ENCODE measurements around the gene DNAJC28.
A peak's percentile ranks its signal among the peaks of the same experiment; 100 is the strongest.
"Not testable (repeated sequence)": the region's sequence is repeated elsewhere in the genome, so short reads cannot be mapped to it uniquely, and the experiment has no call there.

The DNAJC28 gene

DNA sequence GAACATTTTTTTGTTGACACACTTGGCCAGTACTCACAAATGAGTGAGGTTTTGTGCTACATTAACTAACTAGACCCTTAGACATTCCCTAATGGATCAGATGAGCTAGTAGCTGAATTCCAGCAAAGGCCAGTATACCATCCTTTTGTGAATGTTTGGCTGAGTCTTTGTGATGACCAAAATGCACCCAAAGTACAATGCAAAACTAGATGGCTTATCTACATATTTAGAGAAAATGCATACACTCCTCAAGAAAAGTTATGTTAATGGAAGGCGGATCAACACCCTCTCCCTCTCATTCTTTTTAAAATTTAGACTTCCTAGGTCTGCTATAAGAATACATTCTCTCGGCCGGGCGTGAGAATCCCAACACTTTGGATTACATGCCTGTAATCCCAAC, 20.1 kb upstream of the DNAJC28 start:
- FAIRE-seq: no peak

DNA sequence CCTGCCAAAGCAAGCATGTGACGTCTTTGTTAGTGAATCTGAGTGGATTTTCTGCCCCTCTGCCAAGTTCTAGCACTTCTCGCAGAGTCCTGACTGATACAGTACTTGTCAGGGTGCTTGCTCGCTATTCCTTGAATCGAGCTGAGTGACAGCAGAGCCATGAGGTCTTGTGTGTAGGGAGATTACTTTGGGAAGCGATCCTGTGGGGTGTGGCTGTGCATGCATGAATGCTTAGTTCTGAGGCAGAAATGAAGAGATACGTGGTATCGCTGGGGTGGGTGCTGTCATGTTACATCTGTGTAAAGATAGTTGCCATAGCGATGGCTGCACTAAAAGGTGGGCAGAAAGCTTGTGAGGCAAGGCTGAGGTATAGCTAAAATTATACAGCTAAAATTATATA, 19.3 kb upstream of the DNAJC28 start:
- FAIRE-seq: no peak
- DNase-seq (ENCODE audit: insufficient read length): no peak
- no peak for TF ChIP-seq TAF1 (IDR thresholded peaks at IDR 0.05; ENCODE audit: borderline replicate concordance, low read depth, low read length)
- TF ChIP-seq POLR2A (IDR thresholded peaks at IDR 0.05; ENCODE audit: low read depth, low read length): no peak
- no peak for TF ChIP-seq POLR2AphosphoS5 (IDR thresholded peaks at IDR 0.05; ENCODE audit: low read depth, low read length)

More for the DNA sequence above, 20.1 kb upstream of the DNAJC28 start:
- no peak for DNase-seq (ENCODE audit: insufficient read length)
- TF ChIP-seq POLR2A (IDR thresholded peaks at IDR 0.05; ENCODE audit: low read depth, low read length): no peak
- TF ChIP-seq POLR2AphosphoS5 (IDR thresholded peaks at IDR 0.05; ENCODE audit: low read depth, low read length): no peak
- TF ChIP-seq TAF1 (IDR thresholded peaks at IDR 0.05; ENCODE audit: borderline replicate concordance, low read depth, low read length): no peak

DNA sequence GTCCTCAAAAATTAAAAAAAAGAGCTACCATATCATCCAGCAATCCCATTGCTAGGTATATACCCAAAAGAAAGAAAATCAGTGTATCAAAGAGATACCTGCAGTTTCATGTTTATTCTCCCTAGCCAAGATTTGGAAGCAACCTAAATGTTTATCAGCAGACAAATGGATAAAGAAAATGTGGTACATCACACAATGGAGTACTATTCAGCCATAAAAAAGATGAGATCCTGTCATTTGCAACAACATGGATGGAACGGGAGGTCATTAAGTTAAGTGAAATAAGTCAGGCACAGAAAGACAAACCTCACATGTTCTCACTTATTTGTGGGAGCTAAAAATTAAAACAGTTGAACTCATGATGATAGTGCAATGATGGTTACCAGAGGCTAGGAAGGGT, 15.5 kb upstream of the DNAJC28 start:
- FAIRE-seq: peak; percentile 56
- not testable (repeated sequence) for DNase-seq (ENCODE audit: insufficient read length)

DNA sequence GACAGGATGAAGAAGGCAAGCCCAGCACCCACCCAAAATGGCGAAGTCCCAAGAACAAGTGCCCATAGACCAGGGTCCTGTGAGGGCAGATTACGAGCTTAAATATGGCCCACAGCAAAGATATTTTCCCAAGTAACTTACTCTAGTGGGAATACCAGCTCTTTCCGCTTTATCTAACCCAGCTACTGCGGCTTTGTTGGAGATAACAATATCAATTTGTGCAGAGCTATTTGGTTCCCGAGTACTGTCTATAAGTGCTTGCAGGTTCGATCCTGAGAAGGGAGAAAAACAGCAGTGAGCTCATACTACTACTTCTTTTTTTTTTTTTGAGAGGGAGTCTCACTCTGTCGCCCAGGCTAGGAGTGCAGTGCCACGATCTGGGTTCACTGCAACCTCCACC, 14.3 kb upstream of the DNAJC28 start:
- no peak for TF ChIP-seq POLR2AphosphoS5 (IDR thresholded peaks at IDR 0.05; ENCODE audit: low read depth, low read length)
- TF ChIP-seq TAF1 (IDR thresholded peaks at IDR 0.05; ENCODE audit: borderline replicate concordance, low read depth, low read length): no peak
- TF ChIP-seq POLR2A (IDR thresholded peaks at IDR 0.05; ENCODE audit: low read depth, low read length): no peak

DNA sequence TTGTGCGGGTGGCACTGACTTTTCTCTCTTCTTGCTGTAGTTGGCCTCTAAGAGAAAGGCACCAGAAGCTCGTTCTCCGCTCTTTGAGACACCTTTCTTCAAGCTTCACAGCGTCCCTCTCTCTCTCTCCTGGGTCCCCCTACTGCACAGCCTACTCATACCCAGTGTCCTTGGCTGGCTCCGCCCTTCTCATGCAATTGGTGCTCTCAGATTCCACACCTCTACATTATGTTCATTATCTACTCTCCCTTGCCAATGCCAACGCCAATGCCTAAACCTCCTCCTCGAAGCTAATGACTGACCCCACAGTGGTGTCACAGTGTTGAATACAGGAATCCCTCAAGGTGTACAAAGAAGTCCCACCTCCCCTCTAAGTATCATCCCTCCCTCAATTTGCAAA, 4.8 kb upstream of the DNAJC28 start:
- no peak for FAIRE-seq
- TF ChIP-seq TAF1 (IDR thresholded peaks at IDR 0.05; ENCODE audit: borderline replicate concordance, low read depth, low read length): no peak
- no peak for TF ChIP-seq POLR2A (IDR thresholded peaks at IDR 0.05; ENCODE audit: low read depth, low read length)
- TF ChIP-seq POLR2AphosphoS5 (IDR thresholded peaks at IDR 0.05; ENCODE audit: low read depth, low read length): no peak
- no peak for DNase-seq (ENCODE audit: insufficient read length)

More for the DNA sequence above, 14.3 kb upstream of the DNAJC28 start:
- DNase-seq (ENCODE audit: insufficient read length): no peak
- FAIRE-seq: no peak

DNA sequence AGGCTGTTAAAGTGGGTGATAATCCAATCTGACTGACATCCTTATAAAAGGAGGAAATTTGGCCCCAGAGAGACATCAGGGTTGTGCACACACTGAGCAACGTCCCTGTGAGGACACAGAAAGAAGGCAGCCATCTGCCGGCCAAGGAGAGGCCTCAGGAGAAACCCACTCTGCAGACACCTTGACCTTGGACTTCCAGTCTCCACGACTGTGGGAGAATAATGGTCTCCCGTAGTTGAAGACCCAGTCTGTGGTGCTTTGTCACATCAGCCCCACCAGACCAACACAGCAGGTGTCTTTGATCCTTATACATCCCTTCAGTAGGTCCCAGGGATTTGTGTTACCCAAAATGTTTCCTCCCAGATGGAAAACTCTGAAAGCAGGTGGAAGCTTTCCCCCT, 4.2 kb upstream of the DNAJC28 start:
- DNase-seq (ENCODE audit: insufficient read length): no peak
- no peak for FAIRE-seq
- TF ChIP-seq TAF1 (IDR thresholded peaks at IDR 0.05; ENCODE audit: borderline replicate concordance, low read depth, low read length) (no peak), POLR2A (IDR thresholded peaks at IDR 0.05; ENCODE audit: low read depth, low read length) (no peak), POLR2AphosphoS5 (IDR thresholded peaks at IDR 0.05; ENCODE audit: low read depth, low read length) (no peak)

DNA sequence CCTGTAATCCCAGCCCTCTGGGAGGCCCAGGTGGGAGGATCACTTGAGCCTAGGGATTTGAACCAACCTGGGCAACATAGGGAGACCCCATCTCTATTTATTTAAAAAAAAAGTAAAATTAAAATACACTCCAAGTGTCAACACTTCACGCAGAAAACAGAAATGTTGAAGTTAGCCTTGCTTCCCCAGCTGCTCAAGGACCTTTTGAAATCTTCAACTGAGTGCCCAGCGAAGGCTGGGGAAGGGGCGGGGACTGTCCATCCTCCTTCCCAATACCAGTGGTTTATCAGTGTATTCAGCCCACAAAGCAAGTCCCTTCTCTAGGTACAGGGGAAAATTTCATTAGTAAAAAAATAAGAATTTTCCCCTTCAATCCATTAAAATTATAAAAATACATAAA, 2.2 kb upstream of the DNAJC28 start:
- FAIRE-seq (no peak), DNase-seq (ENCODE audit: insufficient read length) (no peak)
- TF ChIP-seq POLR2A (IDR thresholded peaks at IDR 0.05; ENCODE audit: low read depth, low read length) (no peak), TAF1 (IDR thresholded peaks at IDR 0.05; ENCODE audit: borderline replicate concordance, low read depth, low read length) (no peak), POLR2AphosphoS5 (IDR thresholded peaks at IDR 0.05; ENCODE audit: low read depth, low read length) (no peak)

DNA sequence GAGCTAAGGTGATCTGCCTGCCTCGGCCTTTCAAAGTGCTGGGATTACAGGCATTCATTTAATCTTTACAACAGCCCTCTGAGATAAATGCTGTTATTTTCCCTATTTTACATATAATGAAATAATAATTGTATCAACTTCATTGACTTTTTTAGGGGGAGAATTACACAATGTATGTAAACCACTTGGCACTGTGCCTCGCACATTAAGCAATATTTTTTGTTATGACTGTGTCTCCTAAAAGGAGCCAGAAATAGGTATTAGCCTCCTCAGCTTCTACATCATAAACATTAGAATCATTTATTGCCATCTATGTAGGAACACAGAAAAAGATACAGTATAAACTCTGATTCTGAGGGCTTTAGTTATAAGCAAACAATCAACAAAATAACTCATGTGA, 1.1 kb upstream of the DNAJC28 start:
- DNase-seq (ENCODE audit: insufficient read length) (no peak), FAIRE-seq (no peak)
- TF ChIP-seq POLR2A (IDR thresholded peaks at IDR 0.05; ENCODE audit: low read depth, low read length) (no peak), POLR2AphosphoS5 (IDR thresholded peaks at IDR 0.05; ENCODE audit: low read depth, low read length) (no peak), TAF1 (IDR thresholded peaks at IDR 0.05; ENCODE audit: borderline replicate concordance, low read depth, low read length) (no peak)

DNA sequence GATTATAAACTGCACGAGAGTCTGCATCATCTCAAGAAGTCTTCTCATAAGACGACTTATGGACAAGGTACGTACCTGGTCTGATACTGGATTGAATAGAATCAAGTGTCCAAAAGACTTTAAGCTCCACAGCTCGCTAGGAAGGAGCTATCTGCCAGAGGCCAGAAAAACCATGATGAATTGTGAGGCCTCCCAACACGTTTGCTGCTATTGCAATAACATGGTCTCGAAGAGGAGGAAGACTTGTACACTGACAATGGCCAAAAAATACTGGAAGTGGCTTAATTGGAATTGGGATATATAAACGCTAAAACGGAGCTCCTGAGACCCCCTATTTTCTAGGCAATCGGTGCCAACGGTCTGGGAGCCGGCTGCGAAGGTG, 534 bp downstream of the DNAJC28 start:
- FAIRE-seq: no peak
- TF ChIP-seq TAF1 (IDR thresholded peaks at IDR 0.05; ENCODE audit: borderline replicate concordance, low read depth, low read length) (no peak), POLR2A (IDR thresholded peaks at IDR 0.05; ENCODE audit: low read depth, low read length) (no peak), POLR2AphosphoS5 (IDR thresholded peaks at IDR 0.05; ENCODE audit: low read depth, low read length) (no peak)
- DNase-seq (ENCODE audit: insufficient read length): no peak

DNA sequence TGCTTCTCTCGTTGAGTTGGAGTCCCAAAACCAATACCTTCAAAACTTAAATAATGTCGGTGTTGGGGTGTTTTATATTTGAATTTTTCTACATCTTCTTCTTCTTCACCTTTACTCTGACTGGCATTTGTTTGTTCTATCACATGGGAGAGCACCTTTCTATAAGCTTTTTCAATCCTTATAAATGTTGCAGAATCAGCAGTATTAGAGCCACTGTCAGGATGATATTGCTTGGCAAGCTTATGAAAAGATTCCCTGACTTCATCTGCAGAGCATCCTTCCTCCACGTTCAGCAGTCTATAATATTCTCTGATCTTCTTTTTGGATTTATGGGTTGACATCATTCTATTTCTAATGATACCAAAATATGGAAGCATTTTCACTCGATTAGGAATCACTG, 2.6 kb downstream of the DNAJC28 start:
- FAIRE-seq (no peak), DNase-seq (ENCODE audit: insufficient read length) (no peak)
- TF ChIP-seq TAF1 (IDR thresholded peaks at IDR 0.05; ENCODE audit: borderline replicate concordance, low read depth, low read length) (no peak), POLR2AphosphoS5 (IDR thresholded peaks at IDR 0.05; ENCODE audit: low read depth, low read length) (no peak)

DNA sequence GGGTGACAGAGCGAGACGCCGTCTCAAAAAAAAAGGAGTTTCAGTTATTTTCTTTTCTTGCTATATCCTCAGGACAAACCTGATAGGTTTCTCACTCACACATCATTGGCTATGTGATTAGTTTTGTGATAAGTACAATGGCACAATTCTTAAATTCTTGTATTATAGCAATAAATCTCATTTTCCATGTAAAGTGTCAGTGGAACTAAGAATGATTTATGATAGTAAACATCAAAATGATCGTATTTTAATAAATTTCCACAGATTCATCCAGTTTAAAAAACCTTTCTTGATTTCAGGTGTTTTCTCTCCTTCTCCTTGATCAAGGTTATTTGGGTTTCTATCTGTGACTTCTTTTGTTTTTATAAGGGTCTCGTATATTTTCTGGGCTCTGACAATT, 3.5 kb downstream of the DNAJC28 start:
- no peak for DNase-seq (ENCODE audit: insufficient read length)
- TF ChIP-seq POLR2A (IDR thresholded peaks at IDR 0.05; ENCODE audit: low read depth, low read length) (no peak), TAF1 (IDR thresholded peaks at IDR 0.05; ENCODE audit: borderline replicate concordance, low read depth, low read length) (no peak), POLR2AphosphoS5 (IDR thresholded peaks at IDR 0.05; ENCODE audit: low read depth, low read length) (no peak)
- FAIRE-seq: no peak

DNA sequence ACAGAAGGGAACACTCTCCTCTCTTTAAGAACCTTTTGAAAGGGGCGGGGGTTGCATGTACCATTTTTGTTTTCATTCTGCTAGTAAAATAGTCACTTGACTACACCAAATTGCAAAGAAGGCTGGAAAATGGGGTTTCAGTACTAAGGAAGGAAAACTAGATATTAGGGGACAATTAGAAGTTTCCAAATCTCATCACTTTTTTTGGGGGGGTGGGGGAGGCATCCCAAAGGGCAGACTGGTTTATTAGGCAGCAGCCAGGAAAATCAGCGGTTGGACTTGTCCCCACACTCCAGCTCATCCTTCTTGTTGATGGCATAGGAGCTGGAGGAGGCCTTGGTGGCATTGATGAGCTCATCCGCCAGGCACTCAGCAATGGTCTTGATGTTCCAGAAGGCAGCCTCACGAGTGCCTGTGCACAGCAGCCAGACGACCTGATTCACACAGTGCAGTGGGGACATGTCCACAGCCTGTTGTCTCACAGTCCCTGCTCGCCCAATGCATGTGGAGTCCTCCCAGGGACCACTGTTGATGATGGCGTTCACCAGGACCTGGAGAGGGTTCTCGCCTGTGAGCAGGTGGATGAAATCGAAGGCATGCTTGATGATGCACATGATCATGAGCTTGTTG, 10.1 kb downstream of the DNAJC28 start:
- no peak for FAIRE-seq

More for the DNA sequence above, 10.1 kb downstream of the DNAJC28 start:
- no peak for TF ChIP-seq TAF1 (IDR thresholded peaks at IDR 0.05; ENCODE audit: borderline replicate concordance, low read depth, low read length)
- no peak for TF ChIP-seq POLR2A (IDR thresholded peaks at IDR 0.05; ENCODE audit: low read depth, low read length)
- no peak for TF ChIP-seq POLR2AphosphoS5 (IDR thresholded peaks at IDR 0.05; ENCODE audit: low read depth, low read length)
- DNase-seq (ENCODE audit: insufficient read length): no peak
